ENCODE results near the gene MYO5B. TPM values are rescaled to one million over a fixed set of nuclear protein-coding genes. Genes with fewer than 3 reads are reported as not detected.
A peak's percentile ranks its signal among the peaks of the same experiment; 100 is the strongest.
"Not testable (repeated sequence)": the region's sequence is repeated elsewhere in the genome, so short reads cannot be mapped to it uniquely, and the experiment has no call there.

The MYO5B gene
- total RNA-seq, 1 experiment from 2014 or later: 56.7 TPM

DNA sequence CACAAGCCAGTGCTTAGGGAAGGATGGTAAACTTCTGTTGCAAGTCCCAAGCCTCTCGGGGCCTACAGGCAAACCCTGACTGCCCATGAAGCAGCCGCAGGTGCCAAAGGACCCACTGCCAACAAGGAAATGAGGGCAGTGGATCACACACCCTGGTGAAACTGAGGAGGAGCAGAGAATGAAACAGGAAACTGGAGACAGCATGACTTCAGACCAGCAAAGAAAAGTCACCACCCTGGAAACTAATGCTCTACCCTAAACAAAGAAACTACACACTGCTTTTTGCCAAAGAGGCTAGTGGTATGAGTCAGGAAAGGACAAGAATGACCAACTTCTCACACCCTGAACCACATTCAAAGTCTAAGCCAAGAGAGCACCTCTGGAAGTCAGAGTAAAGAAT, 97.2 kb downstream of the MYO5B start:
- BruUV-seq (replicated peaks): no TSS peak
- CTCF ChIA-PET: interaction anchor here (0.8 to 1.4 kb wide), 4 partner anchors 16 to 106 kb away, joined by 3 to 4 read pairs (median 4); no protein-coding TSS in a partner anchor
- Mint-ChIP-seq H3K36me3 (ENCODE audit: insufficient read depth, unreplicated experiment) (peaks cover 5% of the 10 kb centered on the region), H3K4me3 (ENCODE audit: low read depth, unreplicated experiment) (peak overlapping the region; percentile 6), H3K4me1 (ENCODE audit: low read depth, unreplicated experiment) (peaks cover 64% of the 10 kb centered on the region), H3K27me3 (ENCODE audit: unreplicated experiment) (no peaks in the 10 kb centered on the region), H3K9me3 (ENCODE audit: low read depth, unreplicated experiment) (no peaks in the 10 kb centered on the region), H3K27ac (ENCODE audit: unreplicated experiment) (peak overlapping the region; percentile 87)
- peak; percentile 85 for DNase-seq
- intact Hi-C loops (cut with micrococcal nuclease; ENCODE audit: unreplicated experiment): loop anchor here (2.0 kb wide), 1 partner anchor 17 kb away; no protein-coding TSS in a partner anchor
- TF ChIP-seq, protein P1, sequence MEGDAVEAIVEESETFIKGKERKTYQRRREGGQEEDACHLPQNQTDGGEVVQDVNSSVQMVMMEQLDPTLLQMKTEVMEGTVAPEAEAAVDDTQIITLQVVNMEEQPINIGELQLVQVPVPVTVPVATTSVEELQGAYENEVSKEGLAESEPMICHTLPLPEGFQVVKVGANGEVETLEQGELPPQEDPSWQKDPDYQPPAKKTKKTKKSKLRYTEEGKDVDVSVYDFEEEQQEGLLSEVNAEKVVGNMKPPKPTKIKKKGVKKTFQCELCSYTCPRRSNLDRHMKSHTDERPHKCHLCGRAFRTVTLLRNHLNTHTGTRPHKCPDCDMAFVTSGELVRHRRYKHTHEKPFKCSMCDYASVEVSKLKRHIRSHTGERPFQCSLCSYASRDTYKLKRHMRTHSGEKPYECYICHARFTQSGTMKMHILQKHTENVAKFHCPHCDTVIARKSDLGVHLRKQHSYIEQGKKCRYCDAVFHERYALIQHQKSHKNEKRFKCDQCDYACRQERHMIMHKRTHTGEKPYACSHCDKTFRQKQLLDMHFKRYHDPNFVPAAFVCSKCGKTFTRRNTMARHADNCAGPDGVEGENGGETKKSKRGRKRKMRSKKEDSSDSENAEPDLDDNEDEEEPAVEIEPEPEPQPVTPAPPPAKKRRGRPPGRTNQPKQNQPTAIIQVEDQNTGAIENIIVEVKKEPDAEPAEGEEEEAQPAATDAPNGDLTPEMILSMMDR (IDR thresholded peaks at IDR 0.05; ENCODE audit: unreplicated experiment): no peak

DNA sequence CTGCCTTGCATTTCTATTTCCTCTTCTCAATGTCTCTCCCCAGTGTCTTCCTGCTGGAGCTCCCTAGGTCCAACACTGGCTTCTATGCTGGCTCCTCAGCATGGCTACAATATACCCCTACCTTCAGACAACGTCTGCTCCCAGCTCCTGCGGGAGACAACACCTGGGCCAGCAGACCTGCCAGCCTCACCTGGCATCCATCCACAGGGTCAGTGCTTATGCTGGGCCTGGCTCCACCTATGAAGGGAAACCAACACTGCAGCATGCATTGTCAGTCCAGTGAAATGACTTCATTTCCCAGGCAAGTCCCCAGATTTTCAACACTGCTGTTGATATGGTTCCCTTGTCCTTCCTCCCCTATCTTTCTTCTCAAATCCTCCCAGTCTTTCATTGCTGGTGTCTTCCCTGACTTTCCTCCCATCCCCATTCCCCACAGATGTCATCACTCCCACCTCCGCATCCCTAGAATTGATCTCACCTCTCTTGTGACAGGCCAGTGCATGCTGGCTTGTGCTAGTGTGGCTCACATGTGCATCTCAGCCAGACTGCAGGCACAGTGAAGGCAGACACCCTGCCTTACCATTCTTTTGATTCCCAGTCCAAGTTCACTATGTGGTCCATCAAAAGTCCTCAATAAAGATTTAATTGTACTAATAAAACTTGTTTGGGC, 98.0 kb downstream of the MYO5B start:
- peak; percentile 31 for DNase-seq
- TF ChIP-seq, protein P1 (IDR thresholded peaks at IDR 0.05; ENCODE audit: unreplicated experiment): no peak
- Mint-ChIP-seq H3K36me3 (ENCODE audit: insufficient read depth, unreplicated experiment) (peaks cover 5% of the 10 kb centered on the region), H3K9me3 (ENCODE audit: low read depth, unreplicated experiment) (no peaks in the 10 kb centered on the region), H3K27ac (ENCODE audit: unreplicated experiment) (peak overlapping the region; percentile 87), H3K27me3 (ENCODE audit: unreplicated experiment) (no peaks in the 10 kb centered on the region), H3K4me3 (ENCODE audit: low read depth, unreplicated experiment) (no peak overlapping the region), H3K4me1 (ENCODE audit: low read depth, unreplicated experiment) (peaks cover 70% of the 10 kb centered on the region)
- CTCF ChIA-PET: interaction anchor here (1.0 kb wide), 1 partner anchor 17 kb away, joined by 3 read pairs; no protein-coding TSS in a partner anchor
- BruUV-seq (replicated peaks): no TSS peak
- intact Hi-C loops (cut with micrococcal nuclease; ENCODE audit: unreplicated experiment): no loop called here

DNA sequence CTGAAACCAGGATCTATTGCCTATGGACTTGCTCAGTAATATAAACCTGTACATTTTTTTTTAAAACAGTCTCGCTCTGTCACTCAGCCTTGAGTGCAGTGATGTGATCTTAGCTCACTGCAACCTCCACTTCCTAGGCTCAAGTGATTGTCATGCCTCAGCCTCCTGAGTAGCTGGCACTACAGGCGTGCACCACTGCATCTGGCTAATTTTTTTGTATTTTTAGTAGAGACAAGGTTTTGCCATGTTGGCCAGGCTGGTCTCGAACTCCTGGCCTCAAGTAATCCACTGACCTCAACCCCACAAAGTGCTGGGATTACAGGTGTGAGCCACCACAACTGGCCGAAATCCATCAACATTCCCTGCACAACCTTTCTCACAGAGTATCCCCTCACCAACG, 100.2 kb downstream of the MYO5B start:
- H3K4me1 Mint-ChIP-seq (ENCODE audit: low read depth, unreplicated experiment): peaks cover 67% of the 10 kb centered on the region
- H3K36me3 Mint-ChIP-seq (ENCODE audit: insufficient read depth, unreplicated experiment); H3K9me3 Mint-ChIP-seq (ENCODE audit: low read depth, unreplicated experiment); DNase-seq; H3K4me3 Mint-ChIP-seq (ENCODE audit: low read depth, unreplicated experiment); H3K27ac Mint-ChIP-seq (ENCODE audit: unreplicated experiment); H3K27me3 Mint-ChIP-seq (ENCODE audit: unreplicated experiment); CTCF ChIA-PET; intact Hi-C loops (cut with micrococcal nuclease; ENCODE audit: unreplicated experiment); BruUV-seq (replicated peaks): not testable (repeated sequence)

DNA sequence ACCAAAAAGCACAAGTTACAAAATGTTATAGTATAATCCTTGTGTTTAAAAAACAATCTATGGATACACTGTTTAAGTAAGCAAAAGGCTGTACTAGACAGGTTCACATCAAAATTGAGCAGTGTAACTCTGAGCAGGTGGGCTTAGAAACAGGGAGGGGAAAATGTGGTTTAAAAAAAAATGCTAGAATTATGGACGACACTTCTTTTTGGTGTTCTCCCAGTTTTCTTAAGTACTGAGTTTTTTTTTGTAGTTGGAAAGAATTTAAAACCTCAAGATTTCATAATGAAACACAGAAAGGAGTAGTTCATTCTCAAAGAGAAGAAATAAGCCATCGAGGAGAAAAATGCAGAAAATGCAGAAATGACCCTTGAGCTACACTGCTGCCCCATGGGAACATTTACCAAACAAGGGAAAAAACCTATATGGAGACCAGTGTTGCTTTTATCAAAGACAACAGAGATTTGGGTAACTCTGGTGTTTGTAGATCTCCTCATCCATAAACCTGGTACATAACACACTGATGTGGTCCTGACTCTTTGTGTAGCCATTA, 100.7 kb downstream of the MYO5B start:
- Mint-ChIP-seq H3K4me1 (ENCODE audit: low read depth, unreplicated experiment) (peaks cover 62% of the 10 kb centered on the region), H3K4me3 (ENCODE audit: low read depth, unreplicated experiment) (no peak overlapping the region), H3K27ac (ENCODE audit: unreplicated experiment) (no peak overlapping the region), H3K27me3 (ENCODE audit: unreplicated experiment) (no peaks in the 10 kb centered on the region), H3K36me3 (ENCODE audit: insufficient read depth, unreplicated experiment) (no peaks in the 10 kb centered on the region), H3K9me3 (ENCODE audit: low read depth, unreplicated experiment) (no peaks in the 10 kb centered on the region)
- DNase-seq: no peak
- TF ChIP-seq, protein P1 (IDR thresholded peaks at IDR 0.05; ENCODE audit: unreplicated experiment): no peak
- CTCF ChIA-PET: no interaction called here
- no TSS peak for BruUV-seq (replicated peaks)
- intact Hi-C loops (cut with micrococcal nuclease; ENCODE audit: unreplicated experiment): no loop called here
